Fibroblast of mammary gland (primary cell): ENCODE measurements around the gene DMAC2.

Source experiments
- DNase-seq: peaks from one replicate; pipeline ENCODE4 v3.0.0-alpha.2; 2010; ENCODE audit warnings: low read depth
- H3K4me3 ChIP-seq: 2 replicates; pipeline ENCODE4 v1.5.1; 2011; ENCODE audit warnings: low read depth, mild to moderate bottlenecking, low read length, moderate library complexity; ENCODE audit not compliant: control insufficient read depth
- TF ChIP-seq, protein P1 (sequence below): conservative IDR thresholded peaks from 2 replicates; pipeline ENCODE4 v1.5.1; 2011; ENCODE audit warnings: low read depth, low read length, inconsistent platforms; ENCODE audit not compliant: control insufficient read depth, insufficient read depth

Gene DMAC2

DNA sequence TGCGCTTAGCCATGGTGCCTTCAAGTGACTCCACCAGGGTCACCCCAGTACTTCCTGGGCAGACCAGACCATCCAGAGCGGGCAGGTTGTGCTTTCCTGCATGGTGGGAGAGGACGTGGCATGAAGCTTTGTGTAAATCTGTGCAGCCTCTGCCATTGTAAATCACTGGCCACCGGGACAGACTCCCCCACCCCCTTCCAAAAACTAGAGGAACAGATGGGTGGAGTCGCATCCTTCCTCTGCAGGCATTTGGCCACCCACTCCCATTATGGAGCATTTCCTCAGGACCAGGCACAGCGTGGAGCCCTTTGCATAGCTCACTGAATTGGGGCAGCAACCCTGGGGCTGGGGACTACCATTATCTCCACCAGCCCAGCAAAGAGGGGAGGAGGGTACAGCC is 33.9 kb downstream of the DMAC2 start:
- no peak overlapping the region for H3K4me3 ChIP-seq
- TF ChIP-seq, protein P1, sequence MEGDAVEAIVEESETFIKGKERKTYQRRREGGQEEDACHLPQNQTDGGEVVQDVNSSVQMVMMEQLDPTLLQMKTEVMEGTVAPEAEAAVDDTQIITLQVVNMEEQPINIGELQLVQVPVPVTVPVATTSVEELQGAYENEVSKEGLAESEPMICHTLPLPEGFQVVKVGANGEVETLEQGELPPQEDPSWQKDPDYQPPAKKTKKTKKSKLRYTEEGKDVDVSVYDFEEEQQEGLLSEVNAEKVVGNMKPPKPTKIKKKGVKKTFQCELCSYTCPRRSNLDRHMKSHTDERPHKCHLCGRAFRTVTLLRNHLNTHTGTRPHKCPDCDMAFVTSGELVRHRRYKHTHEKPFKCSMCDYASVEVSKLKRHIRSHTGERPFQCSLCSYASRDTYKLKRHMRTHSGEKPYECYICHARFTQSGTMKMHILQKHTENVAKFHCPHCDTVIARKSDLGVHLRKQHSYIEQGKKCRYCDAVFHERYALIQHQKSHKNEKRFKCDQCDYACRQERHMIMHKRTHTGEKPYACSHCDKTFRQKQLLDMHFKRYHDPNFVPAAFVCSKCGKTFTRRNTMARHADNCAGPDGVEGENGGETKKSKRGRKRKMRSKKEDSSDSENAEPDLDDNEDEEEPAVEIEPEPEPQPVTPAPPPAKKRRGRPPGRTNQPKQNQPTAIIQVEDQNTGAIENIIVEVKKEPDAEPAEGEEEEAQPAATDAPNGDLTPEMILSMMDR, result no peak
- DNase-seq, result no peak

DNA sequence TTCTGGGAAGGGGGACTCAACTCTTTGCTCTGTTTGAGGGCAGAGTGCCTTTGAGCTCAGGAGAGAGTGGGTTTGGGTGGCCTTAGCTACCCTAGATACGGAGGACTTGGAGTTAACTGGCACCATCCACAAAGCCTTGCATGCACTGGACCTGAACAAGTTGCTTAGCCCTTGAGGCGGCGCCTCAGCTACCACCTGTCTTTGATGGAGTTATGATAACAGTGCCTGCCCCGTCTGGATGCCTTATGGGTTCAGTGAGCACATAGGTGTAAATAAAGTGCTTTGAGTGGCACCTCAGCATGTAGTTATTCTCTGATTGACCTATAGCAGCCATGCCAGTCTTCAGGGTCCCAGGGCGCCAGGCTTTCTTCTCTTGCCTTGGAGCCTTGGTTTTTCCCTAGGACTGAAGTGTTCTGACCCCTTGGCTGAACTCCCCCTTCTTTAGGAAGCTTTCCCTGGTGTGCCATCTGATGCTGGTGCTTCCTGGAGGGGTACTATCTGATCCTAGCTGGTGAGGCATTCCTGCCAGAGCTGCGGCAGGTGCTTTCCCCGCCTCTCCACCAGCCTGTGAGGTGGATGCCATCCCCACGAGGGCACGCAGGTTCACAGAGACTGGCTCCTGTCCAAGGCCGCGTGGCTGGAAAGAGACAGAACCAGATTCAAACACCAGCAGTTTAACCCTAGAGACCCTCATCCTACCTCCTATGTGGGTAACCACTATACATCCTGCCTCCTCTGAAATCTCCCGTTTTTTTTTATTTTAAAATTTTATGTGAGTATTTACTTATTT is 36.3 kb downstream of the DMAC2 start:
- DNase-seq, result no peak
- TF ChIP-seq, protein P1, result no peak
- no peak overlapping the region for H3K4me3 ChIP-seq

DNA sequence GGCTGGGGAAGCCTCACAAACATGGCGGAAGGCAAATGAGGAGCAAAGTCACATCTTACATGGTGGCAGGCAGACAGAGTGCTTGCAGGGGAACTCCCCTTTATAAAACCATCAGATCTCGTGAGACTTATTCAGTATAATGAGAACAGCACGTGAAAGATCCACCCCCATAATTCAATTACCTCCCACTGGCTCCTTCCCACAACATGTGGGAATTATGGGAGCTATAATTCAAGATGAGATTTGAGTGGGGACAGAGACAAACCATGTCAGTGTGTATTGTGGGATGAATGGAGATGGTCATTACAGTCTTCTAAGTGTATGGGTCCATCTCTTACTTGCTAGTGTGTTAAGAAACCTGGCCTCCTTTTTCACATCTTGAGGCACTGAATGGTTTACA is 37.7 kb downstream of the DMAC2 start:
- no peak for DNase-seq
- TF ChIP-seq, protein P1, result no peak
- no peak overlapping the region for H3K4me3 ChIP-seq

DNA sequence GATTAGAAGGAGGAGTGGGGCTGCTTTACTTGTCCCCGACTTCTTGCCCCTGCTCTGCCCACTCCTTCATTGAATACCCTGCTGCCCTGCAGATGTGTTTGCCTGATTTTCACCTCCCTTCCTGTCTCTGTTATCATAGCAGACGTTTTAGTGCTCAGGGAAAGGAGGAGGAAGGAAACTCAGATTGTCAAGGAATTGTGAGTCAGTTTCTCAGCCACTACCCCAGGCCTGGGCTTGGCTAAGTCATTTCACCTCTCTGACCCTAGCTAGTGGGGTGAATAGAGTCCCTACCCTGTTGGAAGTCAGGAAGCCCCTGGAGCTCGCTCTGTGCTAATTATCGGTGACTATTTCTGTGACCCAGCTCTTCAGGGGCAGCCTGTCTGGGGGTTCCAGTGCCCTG is 38.2 kb downstream of the DMAC2 start:
- H3K4me3 ChIP-seq, result no peak overlapping the region
- TF ChIP-seq, protein P1, result no peak

DNA sequence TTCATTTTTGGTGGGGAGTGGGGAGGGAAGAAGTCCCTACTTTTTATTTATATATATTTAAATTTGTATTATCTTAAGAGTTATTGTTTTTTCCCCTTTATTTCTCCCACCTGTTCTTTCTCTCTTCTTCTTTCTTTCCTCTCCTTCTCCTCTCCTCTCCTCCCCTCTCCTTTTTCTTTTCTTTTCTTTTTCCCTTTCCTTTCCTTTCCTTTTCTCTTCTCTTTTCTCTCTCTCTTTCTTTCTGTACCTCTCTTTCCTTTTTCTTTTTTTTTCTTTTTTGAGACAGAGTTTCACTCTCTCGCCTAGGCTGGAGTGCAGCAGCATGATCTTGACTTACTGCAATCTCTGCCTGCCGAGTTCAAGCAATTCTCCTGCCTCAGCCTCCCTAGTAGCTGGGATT is 40.2 kb downstream of the DMAC2 start:
- DNase-seq, result no peak
- H3K4me3 ChIP-seq, result no peak overlapping the region
- TF ChIP-seq, protein P1, result no peak

More for the DNA sequence above, 38.2 kb downstream of the DMAC2 start:
- no peak for DNase-seq

DNA sequence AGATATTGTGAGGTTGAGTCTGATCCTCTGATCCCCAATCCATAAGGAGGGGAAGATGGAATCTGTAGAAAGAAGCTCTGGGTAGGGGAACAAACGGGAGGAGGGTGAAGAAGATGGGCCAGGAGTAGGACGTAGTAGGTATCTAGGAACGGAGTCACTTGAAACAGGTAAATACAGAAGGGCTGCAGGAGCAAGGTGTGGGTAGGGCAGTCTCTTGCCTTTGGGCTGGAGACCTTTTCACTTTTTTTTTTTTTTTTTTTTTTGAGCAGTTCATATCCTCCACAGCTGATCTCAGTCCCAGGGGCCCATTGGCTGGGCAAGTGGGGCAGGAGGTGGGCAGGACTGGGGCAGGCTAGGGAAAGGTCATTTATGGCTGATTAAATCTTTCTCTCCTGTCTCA is 40.6 kb downstream of the DMAC2 start:
- H3K4me3 ChIP-seq, result no peak overlapping the region
- TF ChIP-seq, protein P1, result no peak
- DNase-seq, result no peak
